Transverse colon (tissue), 4 donors: ENCODE results near the gene B3GALT4.

Source experiments
- CTCF ChIP-seq, 5 experiments: fragments of 200-600 bp in 3 of 5; fragments of 450-650 bp in 2 of 5; sonication (generic) in 3 of 5; IDR thresholded peaks; 1 replicate in 2 of 5; 2 replicates in 3 of 5; pipeline ENCODE4 v1.5.1; 2016 to 2017; ENCODE audit warnings: antibody characterized with exemption in 5 of 5, inconsistent platforms in 3 of 5, mild to moderate bottlenecking in 2 of 5, moderate library complexity in 1 of 5
- POLR2AphosphoS5 ChIP-seq, 3 donors: sonication (generic); formaldehyde crosslinking; IDR thresholded peaks; one replicate each; pipeline ENCODE4 v1.6.1; 2016; ENCODE audit warnings: antibody characterized with exemption in 3 of 3

GRCh38 chr6:33324125-33324524 lies 47.2 kb downstream of the B3GALT4 start:
- TF ChIP-seq CTCF (IDR thresholded peaks at IDR 0.05) (no peak), POLR2AphosphoS5 (IDR thresholded peaks at IDR 0.05) (no peak)
